GM12878 (cell line): ENCODE results near the gene ADAM33. TPM values are rescaled to one million over a fixed set of nuclear protein-coding genes. Genes with fewer than 3 reads are reported as not detected.

Source experiments
- ATAC-seq: fragments of 200-7000 bp; cut with Tn5 transposase; 3 replicates; pipeline ENCODE4 v1.9.1; 2020; ENCODE audit warnings: mild to moderate bottlenecking, moderate library complexity
- BruUV-seq: library from RNA; stranded (reverse); fragments of 400-500 nt; replicated peaks from 2 replicates; lab custom pipeline; 2021; lab: Mats Ljungman, UMichigan
- CTCF ChIA-PET: fragments of 300-600 bp; sonication (Branson Sonifier 250); formaldehyde crosslinking; extraction: SDS; loops from one replicate; lab custom pipeline; 2021; ENCODE audit warnings: inconsistent platforms; lab: Yijun Ruan, JAX
- POLR2A ChIA-PET: fragments of 350-600 bp; formaldehyde crosslinking; extraction: SDS; loops from one replicate; lab custom pipeline; 2021; ENCODE audit warnings: inconsistent platforms; lab: Charles Lee
- RAD21 ChIA-PET: fragments of 300-600 bp; sonication (Branson Sonifier 250); formaldehyde crosslinking; loops from one replicate; lab custom pipeline; 2023; ENCODE audit warnings: antibody characterized with exemption; ENCODE audit not compliant: unreplicated experiment; lab: Charles Lee
- SMC1A ChIA-PET: fragments of 300-600 bp; sonication (Branson Sonifier 250); formaldehyde crosslinking; loops from one replicate; lab custom pipeline; 2023; ENCODE audit not compliant: unreplicated experiment, uncharacterized antibody; lab: Charles Lee
- DNase-seq: peaks from one replicate; pipeline ENCODE4 v3.0.0-alpha.2; 2011; ENCODE audit warnings: low read depth, low spot score
- FAIRE-seq: peaks from 3 replicates; lab custom pipeline; 2011; peaks lifted over from hg19 to GRCh38; lab: Jason Lieb, UNC
- H2AFZ ChIP-seq: 2 replicates; pipeline ENCODE4 v1.6.0; 2011; ENCODE audit warnings: low read depth, low read length, control low read depth; ENCODE audit not compliant: control insufficient read depth
- H3K27ac ChIP-seq: 2 replicates; pipeline ENCODE4 v1.5.1; 2011; ENCODE audit warnings: control low read depth; ENCODE audit not compliant: control insufficient read depth, insufficient read depth
- H3K27me3 ChIP-seq, 2 experiments: replicated peaks in 1 of 2; 2 replicates each; pipeline versions ENCODE4 v1.6.0 to v1.6.1; 2011; ENCODE audit warnings: low read length in 1 of 2; ENCODE audit not compliant: control insufficient read depth in 2 of 2, insufficient read depth in 2 of 2
- H3K36me3 ChIP-seq, 2 experiments: 2 replicates each; pipeline ENCODE4 v1.5.1; 2011; ENCODE audit warnings: low read length in 1 of 2; ENCODE audit not compliant: control insufficient read depth in 2 of 2, insufficient read depth in 2 of 2
- H3K4me1 ChIP-seq: 2 replicates; pipeline ENCODE4 v1.6.1; 2011; ENCODE audit warnings: mild to moderate bottlenecking, low read length, moderate library complexity, mixed read lengths; ENCODE audit not compliant: control insufficient read depth, insufficient read depth
- H3K4me2 ChIP-seq: 2 replicates; pipeline ENCODE4 v1.6.0; 2011; ENCODE audit warnings: control low read depth; ENCODE audit not compliant: control insufficient read depth, insufficient read depth
- H3K4me3 ChIP-seq: fragments of 200-600 bp; sonication (generic); 2 replicates; pipeline ENCODE4 v1.5.1; 2016
- H3K79me2 ChIP-seq: 2 replicates; pipeline ENCODE4 v1.6.0; 2011; ENCODE audit warnings: low read length; ENCODE audit not compliant: control insufficient read depth, insufficient read depth
- H3K9ac ChIP-seq: 2 replicates; pipeline ENCODE4 v1.8.0; 2011; ENCODE audit warnings: low read length, control low read depth, mixed read lengths; ENCODE audit not compliant: control insufficient read depth, insufficient read depth
- H3K9me3 ChIP-seq: replicated peaks from 3 replicates; pipeline ENCODE4 v1.5.1; 2011; ENCODE audit warnings: mild to moderate bottlenecking, low read length; ENCODE audit not compliant: control insufficient read depth, insufficient read depth
- H4K20me1 ChIP-seq: 2 replicates; pipeline ENCODE4 v1.6.0; 2011; ENCODE audit not compliant: control insufficient read depth, insufficient read depth
- ASH2L ChIP-seq: fragments of 300-600, 200-600 bp; sonication (generic); IDR thresholded peaks from 2 replicates; pipeline ENCODE4 v1.6.1; 2017; ENCODE audit warnings: low read depth, mild to moderate bottlenecking, borderline replicate concordance
- BHLHE40 ChIP-seq, 2 experiments: fragments of 450-650 bp in 1 of 2; IDR thresholded peaks; 2 replicates each; pipeline ENCODE4 v1.6.1; 2011 to 2017; ENCODE audit warnings: low read depth in 2 of 2, borderline replicate concordance in 1 of 2, improper control_type of control experiment in 1 of 2, low read length in 1 of 2, mild to moderate bottlenecking in 1 of 2
- CBX3 ChIP-seq: fragments of 200-600 bp; sonication (generic); IDR thresholded peaks from 2 replicates; pipeline ENCODE4 v1.6.1; 2016; ENCODE audit warnings: low read depth, borderline replicate concordance
- DPF2 ChIP-seq: fragments of 450-650 bp; IDR thresholded peaks from 2 replicates; pipeline ENCODE4 v1.6.1; 2017; ENCODE audit warnings: mild to moderate bottlenecking
- EZH2 ChIP-seq: IDR thresholded peaks from 2 replicates; pipeline ENCODE4 v1.6.1; 2012; ENCODE audit warnings: low read depth, mild to moderate bottlenecking, control low read depth, inconsistent platforms, low read length, borderline replicate concordance; ENCODE audit not compliant: control insufficient read depth
- GATAD2B ChIP-seq: fragments of 450-650 bp; conservative IDR thresholded peaks from 2 replicates; pipeline ENCODE4 v1.6.1; 2017; ENCODE audit warnings: low read depth, mild to moderate bottlenecking, moderate library complexity
- KLF5 ChIP-seq: fragments of 450-650 bp; IDR thresholded peaks from 2 replicates; pipeline ENCODE4 v1.6.1; 2014; ENCODE audit warnings: mild to moderate bottlenecking; ENCODE audit not compliant: partially characterized antibody
- MYC ChIP-seq: IDR thresholded peaks from 2 replicates; pipeline ENCODE4 v1.6.1; 2011; ENCODE audit warnings: mild to moderate bottlenecking, low read length, moderate library complexity, inconsistent platforms; ENCODE audit not compliant: insufficient read depth, insufficient replicate concordance, insufficient read length, severe bottlenecking
- NR2C2 ChIP-seq: IDR thresholded peaks from 2 replicates; pipeline ENCODE4 v1.6.1; 2011; ENCODE audit warnings: borderline replicate concordance, low read depth; ENCODE audit not compliant: control insufficient read depth, insufficient read length
- SUPT20H ChIP-seq: IDR thresholded peaks from 2 replicates; pipeline ENCODE4 v1.6.1; 2011; ENCODE audit warnings: low read depth, mild to moderate bottlenecking, low read length, moderate library complexity, borderline replicate concordance; ENCODE audit not compliant: control insufficient read depth
- TCF7 ChIP-seq: IDR thresholded peaks from 2 replicates; pipeline ENCODE4 v1.6.1; 2014; ENCODE audit warnings: antibody characterized with exemption, borderline replicate concordance
- WRNIP1 ChIP-seq: IDR thresholded peaks from 2 replicates; pipeline ENCODE4 v1.6.1; 2011; ENCODE audit warnings: low read depth, low read length, improper control_type of control experiment, borderline replicate concordance
- ZBTB4 ChIP-seq: fragments of 450-650 bp; formaldehyde crosslinking; IDR thresholded peaks from 2 replicates; pipeline ENCODE4 v1.4.0; 2022; ENCODE audit warnings: mild to moderate bottlenecking, moderate library complexity
- WGBS: methylation state at CpG from one replicate; pipeline ENCODE4 v1.1.6; 2016; ENCODE audit warnings: low lambda C conversion rate; ENCODE audit not compliant: insufficient replicate concordance, insufficient coverage; ENCODE audit errors: missing lambda C conversion rate; 5-methylcytosine and 5-hydroxymethylcytosine counted together
- in situ Hi-C: fragments of 300-500 bp; cut with MboI; formaldehyde crosslinking; loops from 9 replicates; pipeline ENCODE4 v1.14.3; 2018; ENCODE audit warnings: mixed read lengths
- intact Hi-C: fragments of 100-400 bp; cut with micrococcal nuclease; formaldehyde crosslinking; loops from one replicate; pipeline ENCODE4 v1.14.2; 2022; ENCODE audit not compliant: unreplicated experiment
- polyA plus RNA-seq, 11 experiments: library from polyadenylated mRNA; depleted of rRNA in 4 of 11; unstranded in 6 of 11; stranded (reverse) in 5 of 11; fragments of >200 nt; fragmentation: Nextera tagmentation in 4 of 11; fragmentation: Illumina TruSeq in 1 of 11; extraction: Ambion mirVana in 4 of 11; extraction: Trizol in 1 of 11; gene quantifications; 1 replicate in 1 of 11; 2 replicates in 10 of 11; pipeline versions ENCODE4 v1.2.1 to v1.2.3, GENCODE V29; 2011 to 2016; ENCODE audit warnings: inconsistent platforms in 2 of 11, missing spikeins in 2 of 11, low read depth in 1 of 11
- total RNA-seq, 4 experiments: library from RNA; depleted of rRNA in 3 of 4; stranded (reverse); fragments of >200 nt in 3 of 4; fragmentation: Illumina TruSeq in 1 of 4; extraction: Trizol in 1 of 4; gene quantifications; 2 replicates each; pipeline versions ENCODE4 v1.2.1 to v1.2.3, GENCODE V29; 2013 to 2021

The ADAM33 gene
- total and polyA plus RNA-seq, 10 of the 15 experiments (the other 5 are each of a cell fraction or from before 2014, with no cell fraction given), result not detected

GRCh38 chr20:3685341-3685740 lies 3.5 kb upstream of the ADAM33 start:
- ChIA-PET RAD21 (no interaction called here), CTCF (interaction anchor here (0.9 to 2.2 kb wide), 2 partner anchors 9 to 26 kb away, joined by 4 to 5 read pairs; no protein-coding TSS in a partner anchor), POLR2A (no interaction called here), SMC1A (interaction anchor here (0.5 to 1.2 kb wide), 3 partner anchors 9 to 81 kb away, joined by 3 read pairs; no protein-coding TSS in a partner anchor)
- Histone ChIP-seq H2AFZ (no peak overlapping the region), H3K4me1 (no peaks in the 10 kb centered on the region), H3K4me3 (no peak overlapping the region), H3K9me3 (no peaks in the 10 kb centered on the region), H3K27ac (no peak overlapping the region), H3K79me2 (no peaks in the 10 kb centered on the region), H3K27me3 (peaks cover 2 to 4% of the 10 kb centered on the region in 2 experiments; a peak in 3 of 4 replicates), H3K4me2 (no peak overlapping the region), H4K20me1 (no peaks in the 10 kb centered on the region), H3K36me3 (no peaks in the 10 kb centered on the region), H3K9ac (no peak overlapping the region)
- ATAC-seq (no peak), FAIRE-seq (no peak), DNase-seq (no peak)
- 24% methylated on average over 6 of the region's 7 CpGs for WGBS
- TF ChIP-seq MYC, result no peak
- TF ChIP-seq KLF5, result no peak
- no peak for TF ChIP-seq WRNIP1
- in situ Hi-C loops, result no loop called here
- intact Hi-C loops, result loop anchor here (10.0 kb wide), 1 partner anchor 399 kb away; no protein-coding TSS in a partner anchor
- BruUV-seq, result no TSS peak

GRCh38 chr20:3681352-3681930 lies 369 bp downstream of the ADAM33 start:
- intact Hi-C loops, result loop anchor here (10.0 kb wide), 1 partner anchor 403 kb away; no protein-coding TSS in a partner anchor
- Histone ChIP-seq H3K27ac (no peak overlapping the region), H3K4me1 (no peaks in the 10 kb centered on the region; the same call in 1 of the 2 replicates), H3K9me3 (no peaks in the 10 kb centered on the region), H3K27me3 (peaks cover 3 to 6% of the 10 kb centered on the region in 2 experiments; a peak in 3 of 4 replicates), H3K36me3 (no peaks in the 10 kb centered on the region), H3K4me2 (no peak overlapping the region), H2AFZ (no peak overlapping the region), H3K4me3 (no peak overlapping the region), H4K20me1 (no peaks in the 10 kb centered on the region; the same call in 1 of the 2 replicates), H3K9ac (no peak overlapping the region), H3K79me2 (no peaks in the 10 kb centered on the region)
- ATAC-seq (no peak), DNase-seq (no peak), FAIRE-seq (no peak)
- 25% methylated on average over 29 of the region's 32 CpGs for WGBS
- no TSS peak for BruUV-seq
- ChIA-PET POLR2A (no interaction called here), CTCF (no interaction called here), SMC1A (no interaction called here), RAD21 (no interaction called here)
- in situ Hi-C loops, result no loop called here
- no peak for TF ChIP-seq BHLHE40 (IDR thresholded peaks at IDR 0.05; ENCODE audit: borderline replicate concordance in 1 of 2, low read depth in 2 of 2, low read length in 1 of 2)
- TF ChIP-seq GATAD2B, result no peak
- TF ChIP-seq CBX3, result no peak
- TF ChIP-seq NR2C2, result no peak
- no peak for TF ChIP-seq SUPT20H
- no peak for TF ChIP-seq ASH2L
- no peak for TF ChIP-seq EZH2
- TF ChIP-seq ZBTB4, result no peak
- TF ChIP-seq TCF7, result no peak
- no peak for TF ChIP-seq DPF2
